Glutamatergic neuron (in vitro differentiated cells): ENCODE results near the gene NUP210. TPM values are rescaled to one million over a fixed set of nuclear protein-coding genes. Genes with fewer than 3 reads are reported as not detected.

ENCODE experiments used
- DNase-seq: peaks from one replicate; pipeline ENCODE4 v3.0.0; 2022
- H3K27ac Mint-ChIP-seq: one replicate; pipeline ENCODE4 v1.8.0; 2020; ENCODE audit warnings: mild to moderate bottlenecking, mixed read lengths, inconsistent platforms; ENCODE audit not compliant: unreplicated experiment
- H3K27me3 Mint-ChIP-seq: one replicate; pipeline ENCODE4 v1.8.0; 2020; ENCODE audit warnings: mild to moderate bottlenecking, moderate library complexity, mixed read lengths, inconsistent platforms; ENCODE audit not compliant: unreplicated experiment
- H3K36me3 Mint-ChIP-seq: one replicate; pipeline ENCODE4 v1.8.0; 2020; ENCODE audit warnings: mild to moderate bottlenecking, mixed read lengths, inconsistent platforms; ENCODE audit not compliant: unreplicated experiment
- H3K4me1 Mint-ChIP-seq: one replicate; pipeline ENCODE4 v1.8.0; 2020; ENCODE audit warnings: mild to moderate bottlenecking, low read depth, mixed read lengths, inconsistent platforms; ENCODE audit not compliant: unreplicated experiment
- H3K4me3 Mint-ChIP-seq: one replicate; pipeline ENCODE4 v1.8.0; 2020; ENCODE audit warnings: mild to moderate bottlenecking, mixed read lengths, inconsistent platforms; ENCODE audit not compliant: unreplicated experiment
- H3K9me3 Mint-ChIP-seq: one replicate; pipeline ENCODE4 v1.8.0; 2020; ENCODE audit warnings: mild to moderate bottlenecking, moderate library complexity, mixed read lengths, inconsistent platforms; ENCODE audit not compliant: unreplicated experiment
- CTCF ChIP-seq: fragments of 200-600 bp; sonication (generic); IDR thresholded peaks from one replicate; pipeline ENCODE4 v1.5.0; 2021; ENCODE audit not compliant: partially characterized antibody, unreplicated experiment
- total RNA-seq: library from RNA; stranded (reverse); fragmentation: NEBNext Ultra II Directional; extraction: Animal tissue kit (Norgen Biotek cat#: 25700); gene quantifications from one replicate; pipeline ENCODE4 v1.2.1, GENCODE V29; 2021; ENCODE audit not compliant: unreplicated experiment

Gene NUP210
- total RNA-seq, 1 donor from 2014 or later = 2.4 TPM

GRCh38 chr3:13345772-13346171, 74.3 kb downstream of the NUP210 start:
- no peak for DNase-seq
- Mint-ChIP-seq H3K4me3 (no peak overlapping the region), H3K4me1 (peaks cover 11% of the 10 kb centered on the region), H3K27ac (no peak overlapping the region), H3K27me3 (peaks cover 2% of the 10 kb centered on the region), H3K9me3 (peaks cover 5% of the 10 kb centered on the region), H3K36me3 (peaks cover 24% of the 10 kb centered on the region)
- TF ChIP-seq CTCF = no peak

GRCh38 chr3:13345284-13345683, 74.8 kb downstream of the NUP210 start:
- H3K4me1 Mint-ChIP-seq = peaks cover 11% of the 10 kb centered on the region

GRCh38 chr3:13344663-13345062, 75.5 kb downstream of the NUP210 start:
- Mint-ChIP-seq H3K36me3 (peaks cover 19% of the 10 kb centered on the region), H3K4me3 (no peak overlapping the region), H3K27me3 (no peaks in the 10 kb centered on the region), H3K9me3 (peaks cover 4% of the 10 kb centered on the region), H3K4me1 (peaks cover 11% of the 10 kb centered on the region), H3K27ac (no peak overlapping the region)
- TF ChIP-seq CTCF = no peak
- no peak for DNase-seq

More at GRCh38 chr3:13345284-13345683, 74.8 kb downstream of the NUP210 start:
- peaks cover 20% of the 10 kb centered on the region for H3K36me3 Mint-ChIP-seq
- peaks cover 4% of the 10 kb centered on the region for H3K9me3 Mint-ChIP-seq
- TF ChIP-seq CTCF = no peak
- DNase-seq = no peak
- peaks cover under 1% of the 10 kb centered on the region for H3K27me3 Mint-ChIP-seq
- no peak overlapping the region for H3K4me3 Mint-ChIP-seq
- no peak overlapping the region for H3K27ac Mint-ChIP-seq

GRCh38 chr3:13343601-13344000, 76.5 kb downstream of the NUP210 start:
- Mint-ChIP-seq H3K27me3 (no peaks in the 10 kb centered on the region), H3K27ac (no peak overlapping the region), H3K9me3 (peaks cover 4% of the 10 kb centered on the region), H3K36me3 (peaks cover 19% of the 10 kb centered on the region), H3K4me1 (peaks cover 15% of the 10 kb centered on the region), H3K4me3 (no peak overlapping the region)
- no peak for DNase-seq
- no peak for TF ChIP-seq CTCF

- Mint-ChIP-seq H3K4me3 (no peak overlapping the region), H3K27me3 (no peaks in the 10 kb centered on the region), H3K36me3 (peaks cover 19% of the 10 kb centered on the region), H3K27ac (no peak overlapping the region), H3K9me3 (peaks cover 2% of the 10 kb centered on the region), H3K4me1 (peaks cover 10% of the 10 kb centered on the region)
- DNase-seq = no peak
- TF ChIP-seq CTCF = no peak
Measured at GRCh38 chr3:13341229-13341905, 78.8 kb downstream of the NUP210 start.
